ENCODE results near the gene OR5AU1.

- TF ChIP-seq PBX3 (CRISPR knock-in tag; IDR thresholded peaks at IDR 0.05; ENCODE audit: borderline replicate concordance) (no peak), ZNF800 (CRISPR knock-in tag; IDR thresholded peaks at IDR 0.05) (no peak)
- TF ChIP-seq, protein P1, sequence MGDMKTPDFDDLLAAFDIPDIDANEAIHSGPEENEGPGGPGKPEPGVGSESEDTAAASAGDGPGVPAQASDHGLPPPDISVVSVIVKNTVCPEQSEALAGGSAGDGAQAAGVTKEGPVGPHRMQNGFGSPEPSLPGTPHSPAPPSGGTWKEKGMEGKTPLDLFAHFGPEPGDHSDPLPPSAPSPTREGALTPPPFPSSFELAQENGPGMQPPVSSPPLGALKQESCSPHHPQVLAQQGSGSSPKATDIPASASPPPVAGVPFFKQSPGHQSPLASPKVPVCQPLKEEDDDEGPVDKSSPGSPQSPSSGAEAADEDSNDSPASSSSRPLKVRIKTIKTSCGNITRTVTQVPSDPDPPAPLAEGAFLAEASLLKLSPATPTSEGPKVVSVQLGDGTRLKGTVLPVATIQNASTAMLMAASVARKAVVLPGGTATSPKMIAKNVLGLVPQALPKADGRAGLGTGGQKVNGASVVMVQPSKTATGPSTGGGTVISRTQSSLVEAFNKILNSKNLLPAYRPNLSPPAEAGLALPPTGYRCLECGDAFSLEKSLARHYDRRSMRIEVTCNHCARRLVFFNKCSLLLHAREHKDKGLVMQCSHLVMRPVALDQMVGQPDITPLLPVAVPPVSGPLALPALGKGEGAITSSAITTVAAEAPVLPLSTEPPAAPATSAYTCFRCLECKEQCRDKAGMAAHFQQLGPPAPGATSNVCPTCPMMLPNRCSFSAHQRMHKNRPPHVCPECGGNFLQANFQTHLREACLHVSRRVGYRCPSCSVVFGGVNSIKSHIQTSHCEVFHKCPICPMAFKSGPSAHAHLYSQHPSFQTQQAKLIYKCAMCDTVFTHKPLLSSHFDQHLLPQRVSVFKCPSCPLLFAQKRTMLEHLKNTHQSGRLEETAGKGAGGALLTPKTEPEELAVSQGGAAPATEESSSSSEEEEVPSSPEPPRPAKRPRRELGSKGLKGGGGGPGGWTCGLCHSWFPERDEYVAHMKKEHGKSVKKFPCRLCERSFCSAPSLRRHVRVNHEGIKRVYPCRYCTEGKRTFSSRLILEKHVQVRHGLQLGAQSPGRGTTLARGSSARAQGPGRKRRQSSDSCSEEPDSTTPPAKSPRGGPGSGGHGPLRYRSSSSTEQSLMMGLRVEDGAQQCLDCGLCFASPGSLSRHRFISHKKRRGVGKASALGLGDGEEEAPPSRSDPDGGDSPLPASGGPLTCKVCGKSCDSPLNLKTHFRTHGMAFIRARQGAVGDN (CRISPR knock-in tag; IDR thresholded peaks at IDR 0.05) = no peak
Observed at GRCh38 chr14:21149641-21150367, 6.1 kb downstream of the OR5AU1 start.
